Measurements from ENCODE around the gene TTL.
"Not testable (repeated sequence)": the region's sequence is repeated elsewhere in the genome, so short reads cannot be mapped to it uniquely, and the experiment has no call there.

TTL gene

DNA sequence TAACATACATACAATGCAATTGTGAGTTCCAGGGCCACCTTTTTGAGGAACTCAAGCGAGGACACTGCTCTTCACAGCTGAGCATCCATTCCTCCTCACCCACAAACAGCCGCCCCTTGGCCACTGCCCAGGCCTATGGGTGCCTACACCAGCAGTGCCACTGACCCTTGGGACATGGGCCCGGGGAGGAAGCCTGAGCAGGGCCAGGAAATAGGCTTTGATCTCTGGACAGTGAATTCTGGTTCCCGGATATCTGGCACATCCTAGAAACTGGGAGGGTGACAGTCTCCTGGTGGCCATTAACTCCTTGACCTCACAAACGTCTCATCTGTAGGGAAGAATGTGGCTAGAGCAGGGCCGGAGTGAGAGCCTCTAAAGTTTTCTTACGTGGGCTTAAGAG is 5.5 kb upstream of the TTL start:
- no peak for DNase-seq

DNA sequence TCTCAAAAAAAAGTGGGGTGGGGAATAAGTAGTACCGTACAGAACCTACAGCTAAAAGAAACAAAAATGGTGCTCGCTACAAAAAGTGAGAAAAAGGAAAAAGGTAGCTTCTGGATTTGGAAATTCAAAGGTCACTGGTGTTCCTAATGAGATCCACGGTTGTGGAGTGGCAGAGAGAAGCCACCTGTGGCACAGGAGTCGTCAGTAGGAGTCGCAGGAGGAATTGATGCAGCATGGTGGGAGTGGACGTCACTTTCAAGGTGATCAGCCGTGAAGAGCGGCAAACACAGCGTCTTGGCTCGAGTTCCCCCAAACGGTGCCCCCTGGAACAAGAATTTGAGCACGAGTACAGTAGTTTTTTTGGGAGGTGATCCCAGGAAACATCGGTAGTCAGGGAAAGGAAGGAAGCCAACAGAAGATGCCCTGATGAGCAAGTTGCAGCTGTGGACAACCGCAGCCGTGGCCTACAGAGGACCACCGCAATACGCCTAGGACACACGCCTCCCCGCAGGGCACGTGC is 1.4 kb upstream of the TTL start:
- DNase-seq: no peak

DNA sequence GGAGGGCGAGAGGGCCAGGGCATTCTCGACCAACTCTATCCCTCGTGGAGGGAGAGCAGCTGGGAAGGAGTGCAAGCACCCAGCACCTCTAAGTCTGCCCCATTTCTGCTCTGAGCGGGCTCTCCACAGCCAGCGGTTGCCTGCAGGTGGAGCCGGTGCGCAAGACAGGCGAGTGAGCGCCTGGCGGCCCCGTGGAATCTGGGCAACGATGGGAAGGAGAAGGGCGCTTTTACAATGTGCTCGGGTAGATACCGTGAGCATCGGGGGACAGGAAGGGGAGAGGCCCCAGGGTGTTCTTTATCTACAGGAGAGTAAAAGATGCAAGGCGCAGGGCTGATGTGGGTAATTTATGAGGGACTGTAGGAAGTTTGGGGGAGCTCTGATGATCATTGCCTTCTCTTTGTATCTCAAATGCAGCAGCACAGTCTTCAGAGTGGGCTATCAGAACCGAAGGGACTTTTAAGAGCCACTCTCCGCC is 867 bp upstream of the TTL start:
- DNase-seq: peak; percentile 81

DNA sequence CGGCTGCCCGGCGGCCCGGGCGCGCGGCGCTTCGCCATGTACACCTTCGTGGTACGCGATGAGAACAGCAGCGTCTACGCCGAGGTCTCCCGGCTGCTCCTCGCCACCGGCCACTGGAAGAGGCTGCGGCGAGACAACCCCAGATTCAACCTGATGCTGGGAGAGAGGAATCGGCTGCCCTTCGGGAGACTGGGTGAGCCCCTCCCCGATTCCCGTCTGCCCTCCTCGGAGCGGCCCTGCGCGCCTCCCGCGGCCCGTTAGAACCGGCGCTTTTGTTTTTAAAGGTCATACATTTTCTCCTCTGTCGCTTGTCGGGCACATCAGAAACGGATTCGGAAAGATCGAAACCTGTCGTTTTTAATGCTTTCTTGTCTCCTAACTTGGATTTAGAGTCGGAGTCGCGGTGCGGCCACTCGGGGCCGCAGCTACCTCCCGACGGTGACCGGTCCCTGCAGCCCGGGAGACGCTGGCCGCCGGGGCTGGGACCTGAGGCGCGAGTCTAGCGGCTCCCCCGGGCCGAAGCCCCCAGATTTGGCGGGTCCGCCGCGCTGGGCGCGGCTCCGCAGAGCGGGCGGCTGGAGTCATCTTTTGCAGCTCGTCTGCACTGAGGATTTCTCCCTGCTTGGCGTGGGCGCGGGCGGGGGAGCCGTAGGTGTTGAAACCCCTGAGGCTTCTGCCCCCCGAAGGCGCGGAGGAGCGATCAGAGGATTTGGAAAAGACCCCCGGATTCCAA is 519 bp downstream of the TTL start:
- DNase-seq: no peak

DNA sequence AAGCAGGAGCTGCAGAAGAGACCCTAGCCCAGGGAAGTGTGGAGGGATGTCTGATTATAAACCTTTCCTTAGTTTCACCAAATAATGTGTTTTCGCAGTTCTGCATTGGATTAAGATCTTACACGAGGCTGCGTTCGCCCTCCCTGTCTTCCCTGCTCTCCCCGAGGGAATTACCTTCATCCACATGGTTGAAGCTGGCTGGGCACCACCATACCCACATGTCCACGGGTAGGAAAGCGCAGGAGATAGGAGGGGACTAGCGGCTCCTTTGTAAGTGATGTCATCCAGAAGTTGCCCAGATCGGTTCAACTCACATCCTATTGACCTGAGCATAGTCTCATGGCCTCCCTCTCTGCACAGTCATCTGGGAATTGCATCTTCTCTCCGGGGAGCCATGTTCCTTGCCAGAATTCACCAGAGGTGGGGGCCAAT is 1.1 kb downstream of the TTL start:
- no peak for DNase-seq

DNA sequence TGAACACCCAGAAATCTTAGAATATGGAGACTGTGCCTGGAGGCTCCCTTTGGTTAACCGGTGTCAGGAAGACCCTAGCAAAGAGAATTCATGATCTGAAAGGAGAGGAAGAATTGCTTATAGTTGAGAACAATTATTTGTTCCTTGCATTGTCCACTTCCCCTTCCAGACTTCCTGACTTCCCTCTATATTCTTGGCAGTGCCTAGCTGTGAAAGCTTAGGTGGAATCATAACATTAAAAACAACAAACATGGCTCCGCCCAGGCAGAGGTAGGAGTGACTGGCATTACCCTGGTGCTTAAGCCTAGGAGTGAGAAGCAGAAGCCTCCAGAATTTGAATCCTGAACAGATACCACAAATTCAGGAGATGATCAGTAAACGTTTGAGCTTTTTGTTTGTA is 1.9 kb downstream of the TTL start:
- DNase-seq: no peak

DNA sequence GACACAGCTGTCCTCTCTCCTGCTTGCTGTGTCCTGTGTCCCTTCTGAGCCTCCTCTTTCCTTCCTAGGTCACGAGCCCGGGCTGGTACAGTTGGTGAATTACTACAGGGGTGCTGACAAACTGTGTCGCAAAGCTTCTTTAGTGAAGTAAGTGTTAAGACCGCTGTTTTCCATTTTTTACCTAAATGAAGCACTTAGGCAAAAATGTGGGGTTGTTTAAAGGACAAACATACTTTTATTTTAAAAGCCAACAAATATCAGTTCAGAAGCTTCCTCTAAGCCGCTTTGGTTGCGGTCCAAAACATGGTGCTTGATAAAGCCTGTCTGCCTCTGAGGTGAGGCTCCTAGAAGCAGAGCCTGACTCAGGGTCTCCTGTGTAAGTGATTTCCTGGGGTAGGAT is 3.9 kb downstream of the TTL start:
- DNase-seq: no peak

DNA sequence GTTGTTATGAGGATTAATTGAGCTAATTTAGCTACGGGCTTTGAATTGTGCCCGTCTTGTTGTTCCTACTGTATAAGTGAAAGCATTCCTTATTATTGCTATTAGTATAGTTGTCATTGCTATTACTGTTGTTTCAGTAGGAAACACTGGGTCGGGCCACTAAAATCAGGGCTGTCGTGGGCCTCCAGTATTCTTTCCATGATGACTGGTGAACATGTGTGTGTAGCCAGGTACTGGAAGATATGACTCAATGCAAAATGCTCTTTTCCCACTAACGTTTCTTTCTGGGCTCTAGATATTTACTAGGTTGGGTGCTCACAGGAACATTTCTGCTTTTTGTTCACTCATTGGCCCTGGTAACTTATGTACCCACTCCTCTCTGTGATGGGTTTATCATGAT is 4.9 kb downstream of the TTL start:
- no peak for DNase-seq

DNA sequence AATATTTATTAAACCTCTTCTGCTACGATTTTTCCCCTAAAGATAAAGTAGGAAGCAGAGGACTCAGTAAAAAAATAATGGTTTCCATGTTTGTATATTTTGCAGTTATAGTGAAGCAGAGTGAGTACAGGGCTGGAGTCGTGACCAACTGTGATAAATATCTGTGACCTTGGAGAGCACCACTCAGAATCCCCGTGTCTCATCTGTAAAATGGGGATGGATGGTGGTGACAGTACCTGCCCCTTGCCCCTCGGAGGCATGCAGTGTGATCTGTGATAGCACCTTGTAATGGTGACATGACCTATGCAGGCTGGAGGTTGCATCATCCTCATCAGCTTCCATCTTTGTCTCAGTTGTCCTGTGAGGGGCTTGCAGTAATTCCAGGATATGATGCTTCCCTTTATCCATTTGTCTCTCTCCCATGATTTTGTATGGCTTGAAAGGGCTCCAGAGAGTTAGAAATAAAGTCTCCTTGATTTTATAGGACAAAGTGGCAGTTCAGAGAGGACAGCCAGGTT is 5.5 kb downstream of the TTL start:
- DNase-seq: no peak

DNA sequence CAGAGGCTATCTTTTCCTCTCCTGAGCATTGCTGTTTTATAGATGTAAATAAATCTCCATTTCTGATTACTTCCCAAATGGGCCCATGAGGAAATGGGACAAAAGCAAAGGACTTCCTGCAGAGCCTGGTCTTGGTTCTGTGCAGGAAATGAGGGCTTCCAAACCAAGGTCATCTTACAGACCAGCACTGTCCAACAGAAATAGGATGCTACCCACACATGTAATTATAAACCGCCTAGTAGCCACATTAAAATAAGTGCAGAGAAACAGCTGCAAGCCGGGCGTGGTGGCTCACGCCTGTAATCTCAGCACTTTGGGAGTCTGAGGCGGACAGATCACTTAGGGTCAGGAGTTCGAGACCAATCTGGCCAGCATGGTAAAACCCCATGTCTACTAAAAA is 6.2 kb downstream of the TTL start:
- no peak for DNase-seq

DNA sequence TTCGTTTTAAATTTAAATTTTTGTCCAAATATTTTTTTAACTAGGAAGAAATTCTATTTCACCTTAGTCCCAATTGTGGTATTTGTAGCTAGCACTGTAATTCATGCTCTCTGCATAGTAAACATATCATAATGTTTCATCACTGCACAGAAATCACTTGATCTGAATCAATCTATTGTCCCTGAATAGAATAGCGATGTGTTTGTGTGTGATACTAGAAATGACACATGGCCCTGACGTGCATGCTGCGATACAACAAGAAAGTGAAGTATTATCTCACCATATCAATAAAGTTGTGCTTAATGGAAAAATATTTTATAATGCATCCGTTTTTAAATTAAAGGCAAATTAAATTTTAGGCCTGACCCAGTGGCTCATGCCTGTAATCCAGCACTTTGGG is 10.0 kb downstream of the TTL start:
- no peak for DNase-seq

DNA sequence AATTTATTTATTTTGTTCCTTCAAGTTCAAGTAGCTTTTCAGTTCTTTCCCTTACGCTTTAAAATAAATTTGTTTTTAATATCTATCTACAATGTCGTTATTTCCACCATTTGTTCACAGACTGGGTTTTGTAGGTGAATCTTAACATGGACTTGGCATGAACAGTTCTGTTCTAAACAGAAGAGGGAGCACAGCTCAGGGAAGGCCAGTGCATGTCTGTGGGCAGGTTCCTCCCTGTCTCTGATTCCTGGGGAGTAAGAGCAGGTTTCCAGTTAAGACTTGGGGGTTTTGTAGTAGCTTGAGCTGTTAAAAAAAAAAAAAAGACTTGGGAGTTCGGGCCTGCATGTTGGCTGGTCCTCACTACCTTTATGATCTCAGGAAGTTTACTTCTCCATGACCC is 11.1 kb downstream of the TTL start:
- no peak for DNase-seq

DNA sequence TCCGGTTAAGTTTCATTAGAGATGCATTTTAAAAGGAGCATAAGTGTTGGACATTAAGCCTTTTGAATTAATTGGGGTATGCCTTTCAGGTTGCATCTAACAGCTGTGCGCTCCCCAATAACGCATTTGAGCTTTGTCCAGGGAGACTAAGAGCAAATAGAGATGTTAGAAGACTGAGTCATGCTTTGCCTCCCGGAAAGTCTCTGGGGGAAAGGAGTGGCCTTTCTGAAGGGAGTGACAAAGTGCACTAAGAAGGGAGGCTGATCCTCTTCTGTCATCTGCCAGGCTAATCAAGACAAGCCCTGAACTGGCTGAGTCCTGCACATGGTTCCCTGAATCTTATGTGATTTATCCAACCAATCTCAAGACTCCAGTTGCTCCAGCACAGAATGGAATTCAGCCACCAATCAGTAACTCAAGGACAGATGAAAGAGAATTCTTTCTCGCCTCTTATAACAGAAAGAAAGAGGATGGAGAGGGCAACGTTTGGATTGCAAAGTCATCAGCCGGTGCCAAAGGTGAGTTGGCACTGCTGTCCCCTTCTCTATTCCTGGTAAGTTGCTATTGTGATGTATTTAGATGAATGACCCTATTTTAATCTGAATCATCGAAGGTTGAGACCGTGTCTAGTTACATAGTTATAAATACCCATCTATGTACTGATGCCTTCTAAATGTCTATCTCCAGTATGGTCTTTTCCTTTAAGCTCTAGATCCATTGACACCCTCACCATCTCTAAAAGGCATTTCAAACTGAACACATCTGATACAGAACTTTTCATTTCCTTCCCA is 12.1 kb downstream of the TTL start:
- no peak for DNase-seq

DNA sequence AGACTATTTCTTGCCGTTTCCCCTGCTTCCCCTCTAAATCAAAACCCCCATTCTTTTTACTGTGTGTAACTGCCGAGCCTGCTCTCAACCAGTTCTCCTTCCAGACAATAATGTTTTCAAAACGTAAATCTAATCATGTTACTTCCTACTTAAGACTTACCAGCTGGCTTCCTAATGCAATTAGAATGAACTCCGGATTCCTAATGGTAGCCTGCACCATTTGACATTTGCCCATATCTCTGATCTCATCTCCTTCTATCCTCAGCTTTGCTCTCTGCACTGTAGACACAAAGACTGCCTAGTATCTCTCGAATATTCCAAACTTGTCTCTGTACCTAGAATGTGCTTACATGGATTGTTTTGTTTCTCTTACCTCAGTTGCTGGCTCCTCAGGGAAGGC is 12.9 kb downstream of the TTL start:
- no peak for DNase-seq

DNA sequence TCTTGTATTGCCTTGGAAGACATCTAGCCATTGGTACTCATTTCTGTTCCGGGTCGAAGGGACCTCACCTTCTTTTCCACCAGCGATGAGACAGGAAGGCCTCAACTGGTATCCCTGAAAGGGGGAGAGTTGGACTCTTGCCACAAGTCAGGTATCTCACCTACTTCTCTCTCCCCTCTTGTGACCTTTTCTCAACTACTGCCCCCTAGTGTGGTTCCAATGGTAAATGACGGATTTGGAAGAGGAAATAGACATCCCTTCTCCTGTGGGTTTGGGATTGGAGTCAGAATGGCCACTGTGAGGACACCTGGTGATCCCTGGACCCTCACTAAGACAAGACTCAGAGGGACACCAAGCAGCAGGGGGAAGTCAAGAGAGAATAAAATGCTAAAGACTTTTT is 13.9 kb downstream of the TTL start:
- DNase-seq: not testable (repeated sequence)

DNA sequence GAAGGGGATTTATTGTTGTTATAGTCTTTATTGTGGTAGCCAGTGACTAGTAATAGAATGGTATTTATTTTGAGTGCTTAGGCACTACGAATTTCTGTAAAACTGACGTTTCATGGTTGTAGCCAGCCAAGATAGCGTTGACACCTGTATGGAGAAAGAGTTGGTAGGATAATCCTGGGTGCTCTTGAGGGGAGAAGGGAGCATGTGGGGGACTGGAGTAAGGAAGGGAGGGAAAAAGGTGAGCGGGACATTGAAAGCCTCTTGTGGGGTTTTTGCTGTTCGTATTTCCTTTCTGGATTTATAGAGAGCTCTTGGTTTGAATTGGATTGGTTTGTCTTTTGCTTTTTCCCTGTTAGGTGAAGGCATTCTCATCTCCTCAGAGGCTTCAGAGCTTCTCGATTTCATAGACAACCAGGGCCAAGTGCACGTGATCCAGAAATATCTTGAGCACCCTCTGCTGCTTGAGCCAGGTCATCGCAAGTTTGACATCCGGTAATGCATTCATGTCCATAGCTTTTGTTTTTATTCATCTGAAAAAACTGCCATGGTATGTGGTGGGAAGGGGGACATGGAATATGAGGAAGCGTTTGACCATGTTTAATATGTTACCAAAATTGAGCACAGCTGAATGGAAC is 19.0 kb downstream of the TTL start:
- DNase-seq: peak; percentile 47

DNA sequence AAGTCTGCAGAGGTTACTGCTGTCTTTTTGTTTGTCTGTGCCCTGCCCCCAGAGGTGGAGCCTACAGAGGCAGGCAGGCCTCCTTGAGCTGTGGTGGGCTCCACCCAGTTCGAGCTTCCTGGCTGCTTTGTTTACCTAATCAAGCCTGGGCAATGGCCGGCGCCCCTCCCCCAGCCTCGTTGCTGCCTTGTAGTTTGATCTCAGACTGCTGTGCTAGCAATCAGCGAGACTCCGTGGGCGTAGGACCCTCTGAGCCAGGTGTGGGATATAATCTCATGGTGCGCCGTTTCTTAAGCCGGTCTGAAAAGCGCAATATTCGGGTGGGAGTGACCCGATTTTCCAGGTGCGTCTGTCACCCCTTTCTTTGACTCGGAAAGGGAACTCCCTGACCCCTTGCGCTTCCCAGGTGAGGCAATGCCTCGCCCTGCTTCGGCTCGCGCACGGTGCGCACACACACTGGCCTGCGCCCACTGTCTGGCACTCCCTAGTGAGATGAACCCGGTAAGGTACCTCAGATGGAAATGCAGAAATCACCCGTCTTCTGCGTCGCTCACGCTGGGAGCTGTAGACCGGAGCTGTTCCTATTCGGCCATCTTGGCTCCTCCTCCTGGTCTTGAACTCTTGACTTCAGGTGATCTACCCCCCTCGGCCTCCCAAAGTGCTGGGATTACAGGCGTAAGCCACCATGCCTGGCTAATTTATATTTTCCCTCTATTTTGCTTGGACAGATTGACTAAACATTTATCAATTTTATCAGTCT is 27.5 kb downstream of the TTL start:
- not testable (repeated sequence) for DNase-seq

DNA sequence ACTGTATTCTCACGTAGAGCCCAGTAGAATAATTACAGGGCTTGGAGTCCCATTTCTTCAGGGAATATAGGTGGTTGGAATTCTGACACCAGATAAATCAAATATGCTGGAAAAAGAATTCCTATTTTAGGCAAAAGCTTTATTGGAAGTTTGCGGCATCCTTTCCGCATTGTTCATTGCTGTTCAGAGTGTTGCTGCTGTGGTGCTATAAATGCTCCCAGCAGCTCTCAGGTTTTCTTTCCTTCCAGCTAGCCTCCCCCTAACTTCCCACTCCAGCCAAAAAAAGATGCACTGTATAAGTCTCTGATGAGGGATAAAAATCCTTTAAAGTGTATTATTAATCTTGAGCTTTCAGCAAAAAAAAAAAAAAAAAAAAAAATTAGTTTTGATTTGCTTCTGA is 34.8 kb downstream of the TTL start:
- no peak for DNase-seq

DNA sequence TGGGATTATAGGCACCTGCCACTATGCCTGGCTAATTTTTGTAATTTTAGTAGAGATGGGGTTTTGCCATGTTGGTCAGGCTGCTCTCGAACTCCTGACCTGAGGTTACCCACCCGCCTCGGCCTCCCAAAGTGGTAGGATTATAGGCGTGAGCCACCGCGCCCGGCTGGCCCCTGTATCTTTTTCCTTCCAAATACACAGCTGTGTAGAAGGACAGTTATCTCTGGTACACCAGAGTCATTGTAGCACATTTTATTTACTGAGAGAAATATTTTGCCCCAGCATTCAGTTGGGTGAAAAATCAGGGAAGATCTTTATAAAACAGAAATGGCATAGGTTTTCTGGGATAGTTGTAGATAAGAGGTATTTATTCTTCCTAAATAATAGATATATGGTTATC is 36.9 kb downstream of the TTL start:
- no peak for DNase-seq

DNA sequence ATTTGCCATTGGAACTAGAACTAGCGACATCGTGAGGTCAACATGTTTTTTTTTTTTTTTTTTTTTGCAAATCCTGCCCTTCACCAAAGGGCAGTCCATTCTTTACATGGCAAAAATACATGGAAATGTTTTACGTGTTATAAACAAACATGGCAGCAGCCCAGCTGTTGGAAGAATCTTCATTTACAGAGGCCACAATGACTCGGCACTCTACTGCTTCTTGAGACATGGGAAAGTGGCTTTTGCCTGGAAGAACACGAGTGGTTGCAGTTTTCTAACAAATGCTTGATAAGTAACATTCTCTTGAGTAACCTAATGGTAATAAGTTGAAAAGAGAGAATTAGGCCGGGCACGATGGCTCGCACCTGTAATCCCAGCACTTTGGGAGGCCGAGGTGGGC is 37.5 kb downstream of the TTL start:
- DNase-seq: no peak

DNA sequence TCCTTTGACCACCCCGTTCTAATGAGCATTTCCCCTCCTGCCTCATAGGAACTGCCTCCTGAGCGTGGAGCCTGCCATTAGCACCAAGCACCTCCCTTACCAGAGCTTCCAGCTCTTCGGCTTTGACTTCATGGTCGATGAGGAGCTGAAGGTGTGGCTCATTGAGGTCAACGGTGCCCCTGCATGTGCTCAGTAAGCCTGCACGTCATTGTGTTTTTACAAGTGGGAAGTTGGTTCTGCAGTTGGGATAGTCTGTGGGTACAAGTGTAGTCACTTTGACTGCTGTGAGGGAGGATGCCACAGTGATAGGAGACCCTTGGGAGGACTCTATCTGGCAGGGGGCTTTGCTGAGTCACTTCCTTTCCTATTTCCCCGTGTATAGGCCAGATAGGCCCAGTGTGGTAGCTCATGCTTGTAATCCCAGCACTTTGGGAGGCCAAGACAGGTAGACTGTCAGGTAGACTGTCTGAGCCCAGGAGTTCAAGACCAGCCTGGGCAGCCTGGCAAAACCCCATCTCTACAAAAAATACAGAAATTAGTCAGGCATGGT is 38.4 kb downstream of the TTL start:
- no peak for DNase-seq

DNA sequence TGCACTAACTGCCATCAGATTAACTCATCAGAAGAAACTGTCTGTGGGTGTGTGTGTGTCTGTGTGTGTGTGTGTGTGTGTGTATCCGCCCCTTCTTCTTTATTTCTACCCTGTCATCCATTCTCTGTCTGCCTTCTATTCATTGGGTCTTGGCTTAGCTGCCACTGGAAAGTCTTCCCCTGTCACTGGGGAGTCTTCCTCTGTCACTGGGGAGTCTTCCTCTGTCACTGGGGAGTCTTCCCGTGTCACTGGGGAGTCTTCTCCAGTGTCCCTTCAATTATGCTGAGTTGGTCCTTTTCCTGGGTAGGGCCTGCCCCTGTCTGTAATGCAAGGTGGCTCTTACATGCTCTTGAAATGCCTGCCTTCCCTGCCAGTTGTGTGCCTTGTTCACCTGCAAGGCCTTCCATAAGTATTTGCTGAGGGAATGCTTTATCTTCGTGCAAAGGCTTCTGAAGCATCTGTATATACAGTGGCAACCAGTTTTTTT is 41.4 kb downstream of the TTL start:
- DNase-seq: no peak

All from CD4-positive, alpha-beta T cell treated with Interleukin-15 for 1 hour (primary cell).